NCI-H2196 treated with DMSO at 0.1 percent for 48 hours (cell line): ENCODE measurements around the gene ENTPD6.
"Not testable (repeated sequence)": the region's sequence is repeated elsewhere in the genome, so short reads cannot be mapped to it uniquely, and the experiment has no call there.

Experiments used
- DNase-seq: peaks from one replicate; lab custom pipeline; 2025; ENCODE audit not compliant: unreplicated experiment; lab: John Stamatoyannopoulos, UW

Gene ENTPD6

GRCh38 chr20:25240851-25241658 lies 45.5 kb downstream of the ENTPD6 start:
- DNase-seq = not testable (repeated sequence)

GRCh38 chr20:25241659-25241955 lies 46.1 kb downstream of the ENTPD6 start:
- DNase-seq = not testable (repeated sequence)

- no peak for DNase-seq
Measured at GRCh38 chr20:25242231-25242630, 46.7 kb downstream of the ENTPD6 start.

GRCh38 chr20:25243416-25243979 lies 48.0 kb downstream of the ENTPD6 start:
- no peak for DNase-seq

- no peak for DNase-seq
Measured at GRCh38 chr20:25244976-25245375, 49.5 kb downstream of the ENTPD6 start.

GRCh38 chr20:25245461-25245860 lies 49.9 kb downstream of the ENTPD6 start:
- DNase-seq = no peak

GRCh38 chr20:25246182-25246999 lies 50.9 kb downstream of the ENTPD6 start:
- no peak for DNase-seq

- DNase-seq = no peak
Measured at GRCh38 chr20:25247000-25247517, 51.5 kb downstream of the ENTPD6 start.

GRCh38 chr20:25247518-25247955 lies 52.0 kb downstream of the ENTPD6 start:
- DNase-seq = no peak

GRCh38 chr20:25247956-25248785 lies 52.7 kb downstream of the ENTPD6 start, which contains the start of gene PYGB:
TSS of gene PYGB (plus strand) at chr20:25248085. CDS start at chr20:25248179, 94 bp downstream.
- peak; percentile 73 for DNase-seq

GRCh38 chr20:25248786-25249172 lies 53.3 kb downstream of the ENTPD6 start:
- no peak for DNase-seq

- no peak for DNase-seq
Measured at GRCh38 chr20:25249198-25249931, 53.9 kb downstream of the ENTPD6 start.

- no peak for DNase-seq
Measured at GRCh38 chr20:25250508-25250907, 55.0 kb downstream of the ENTPD6 start.

- DNase-seq = no peak
Measured at GRCh38 chr20:25251019-25251418, 55.5 kb downstream of the ENTPD6 start.

- DNase-seq = no peak
Measured at GRCh38 chr20:25251558-25251957, 56.0 kb downstream of the ENTPD6 start.

GRCh38 chr20:25252230-25252651 lies 56.7 kb downstream of the ENTPD6 start:
- DNase-seq = no peak

GRCh38 chr20:25252686-25253421 lies 57.3 kb downstream of the ENTPD6 start:
- no peak for DNase-seq

- no peak for DNase-seq
Measured at GRCh38 chr20:25253606-25254275, 58.2 kb downstream of the ENTPD6 start.

GRCh38 chr20:25254571-25254970 lies 59.1 kb downstream of the ENTPD6 start:
- no peak for DNase-seq
